Stimulated activated CD4-positive, alpha-beta T cell treated with anti-CD3 and anti-CD28 coated beads, Interleukin-12 subunit alpha, Interleukin-12 subunit beta, amount 100 ng/mL, for 24 hours (primary cell): ENCODE data around the gene NAA38.

Source experiments
- DNase-seq, 2 experiments: peaks; one replicate each; pipeline ENCODE4 v3.0.0-alpha.2; 2020; ENCODE audit warnings: low read depth in 2 of 2

The NAA38 gene

GRCh38 chr17:7856811-7857712 lies at the start of gene NAA38:
Gene NAA38, minus strand, starts transcription at chr17:7857559. Its CDS starts 96 bp downstream, at chr17:7857463.
- peak; percentile 87 to 91 for DNase-seq

- no peak for DNase-seq
Measured at GRCh38 chr17:7903154-7904103, 46.1 kb upstream of the NAA38 start.

- no peak for DNase-seq
Measured at GRCh38 chr17:7897773-7898172, 40.4 kb upstream of the NAA38 start.

- DNase-seq, result no peak
Measured at GRCh38 chr17:7897090-7897489, 39.7 kb upstream of the NAA38 start.

GRCh38 chr17:7894866-7895265 lies 37.5 kb upstream of the NAA38 start:
- DNase-seq, result no peak

GRCh38 chr17:7894226-7894625 lies 36.9 kb upstream of the NAA38 start:
- DNase-seq, result no peak

- DNase-seq, result no peak
Measured at GRCh38 chr17:7893187-7893880, 36.0 kb upstream of the NAA38 start.

- DNase-seq, result no peak
Measured at GRCh38 chr17:7889166-7889955, 32.0 kb upstream of the NAA38 start.

- DNase-seq, result peak in 1 of 2 experiments; percentile 57
Measured at GRCh38 chr17:7888184-7888920, 31.0 kb upstream of the NAA38 start, which contains the start of gene CHD3. Gene CHD3, plus strand, starts transcription at chr17:7888789. Its CDS starts 212 bp downstream, at chr17:7889001.

GRCh38 chr17:7887482-7888183 lies 30.3 kb upstream of the NAA38 start:
- DNase-seq, result peak; percentile 74 to 85

- DNase-seq, result no peak
Measured at GRCh38 chr17:7887038-7887481, 29.7 kb upstream of the NAA38 start.

GRCh38 chr17:7886227-7887037 lies 29.1 kb upstream of the NAA38 start:
- DNase-seq, result peak in 1 of 2 experiments; percentile 41

GRCh38 chr17:7885367-7886226 lies 28.2 kb upstream of the NAA38 start:
- peak in 1 of 2 experiments; percentile 46 for DNase-seq

- DNase-seq, result peak in 1 of 2 experiments; percentile 13
Measured at GRCh38 chr17:7884581-7885366, 27.4 kb upstream of the NAA38 start.

GRCh38 chr17:7883781-7884386 lies 26.5 kb upstream of the NAA38 start:
- no peak for DNase-seq

- no peak for DNase-seq
Measured at GRCh38 chr17:7882629-7883028, 25.3 kb upstream of the NAA38 start.
